Lower leg skin (tissue), 4 donors: ENCODE results near the gene APBB2. TPM values are rescaled to one million over a fixed set of nuclear protein-coding genes. Genes with fewer than 3 reads are reported as not detected.

Experiments used
- DNase-seq, 2 donors: peaks; one replicate each; pipeline ENCODE4 v3.0.0-alpha.2; 2019; ENCODE audit warnings: low spot score in 2 of 2
- H3K4me3 ChIP-seq: fragments of 200-600 bp; sonication (generic); 2 replicates; pipeline ENCODE4 v1.5.1; 2017; ENCODE audit warnings: mild to moderate bottlenecking, low read depth; ENCODE audit not compliant: poor library complexity, severe bottlenecking
- CTCF ChIP-seq, 3 donors: fragments of 450-650 bp; IDR thresholded peaks; one replicate each; pipeline ENCODE4 v1.5.1; 2016; ENCODE audit warnings: antibody characterized with exemption in 3 of 3, mild to moderate bottlenecking in 3 of 3, moderate library complexity in 2 of 3
- POLR2A ChIP-seq, 2 donors: fragments of 450-650 bp; IDR thresholded peaks; one replicate each; pipeline ENCODE4 v1.6.1; 2016 to 2017; ENCODE audit warnings: antibody characterized with exemption in 2 of 2, mild to moderate bottlenecking in 1 of 2, moderate library complexity in 1 of 2
- WGBS, 2 donors: methylation state at CpG; one replicate each; pipeline ENCODE4 v1.1.5; 2018; 5-methylcytosine and 5-hydroxymethylcytosine counted together
- intact Hi-C: fragments of 100-400 bp; cut with DNase I; formaldehyde crosslinking; loops from one replicate; pipeline ENCODE4 v1.15.0; 2023; ENCODE audit warnings: low total_unique reads
- total RNA-seq, 4 donors: library from RNA; depleted of rRNA; stranded (reverse); fragments of >200 nt; gene quantifications; one replicate each; pipeline ENCODE4 v1.1.0, GENCODE V29; 2016

APBB2 gene
- total RNA-seq, 4 donors from 2014 or later, result 24.0 to 49.2 (median 43.3) TPM

DNA sequence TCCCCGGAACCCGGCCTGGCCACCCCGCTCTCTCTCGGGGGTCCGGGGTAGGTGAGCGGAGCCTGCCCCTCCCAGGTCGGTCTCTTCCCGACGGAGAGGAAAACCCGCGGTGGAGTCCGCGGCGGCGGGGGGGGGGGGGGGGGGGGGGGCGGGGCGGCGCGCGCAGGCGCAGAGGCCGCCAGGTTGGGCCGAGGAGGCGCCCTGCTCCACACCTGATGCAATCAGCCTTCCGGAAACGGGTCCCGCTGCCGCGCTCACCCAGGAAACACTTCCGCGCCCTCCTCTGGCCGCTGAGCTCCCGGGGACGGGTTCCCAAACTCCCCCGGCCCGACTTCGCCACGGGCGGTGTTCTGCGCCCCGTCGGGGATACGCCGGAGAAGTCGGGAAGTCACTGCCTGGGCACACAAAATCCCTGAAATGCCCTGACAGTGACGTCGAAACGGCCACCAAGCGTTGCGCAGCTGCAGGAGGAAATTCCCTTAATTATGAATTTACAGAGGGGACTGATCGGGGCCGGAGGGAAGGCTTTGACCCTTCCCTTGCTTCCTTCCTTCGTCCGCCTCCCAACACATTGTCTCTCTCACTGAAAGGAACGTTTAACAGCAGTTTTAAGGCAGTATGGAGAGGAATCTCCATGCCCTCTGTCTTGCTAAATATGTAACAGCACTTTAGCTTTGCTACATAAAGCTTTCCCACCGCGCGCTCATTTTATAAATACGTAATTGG lies 2.1 kb upstream of the APBB2 start:
- TF ChIP-seq CTCF (IDR thresholded peaks at IDR 0.05) (no peak), POLR2A (IDR thresholded peaks at IDR 0.05) (no peak)
- peak overlapping the region; percentile 46 for H3K4me3 ChIP-seq
- DNase-seq, result peak; percentile 37 to 93
- intact Hi-C loops, result no loop called here
- 2% methylated on average over 12 to 40 of the region's 59 CpGs for WGBS, 2 donors

DNA sequence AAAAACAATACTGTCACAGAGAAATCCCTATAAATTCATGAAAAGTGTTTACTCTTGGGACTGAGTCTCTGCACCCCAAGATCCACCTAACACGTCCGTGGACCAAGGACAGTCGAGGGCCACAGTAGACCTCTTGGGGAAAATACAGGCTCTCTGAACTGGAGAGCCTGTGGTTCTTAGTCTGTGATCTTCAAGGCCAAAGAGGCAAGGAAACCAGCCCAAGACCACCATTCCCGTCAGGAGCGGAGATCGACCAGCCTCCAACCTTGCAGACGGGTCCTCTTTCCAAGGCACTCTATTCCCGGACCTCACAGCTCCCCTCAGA lies 1.6 kb upstream of the APBB2 start:
- intact Hi-C loops, result no loop called here
- no peak for TF ChIP-seq POLR2A (IDR thresholded peaks at IDR 0.05)
- no peak for TF ChIP-seq CTCF (IDR thresholded peaks at IDR 0.05)
- 13 to 23% methylated on average over 8 of the region's 8 CpGs for WGBS, 2 donors
- no peak for DNase-seq
- H3K4me3 ChIP-seq, result peak overlapping the region; percentile 46

GRCh38 chr4:41215155-41215554 lies 813 bp upstream of the APBB2 start:
- DNase-seq, result no peak
- intact Hi-C loops, result no loop called here
- TF ChIP-seq CTCF (IDR thresholded peaks at IDR 0.05), result no peak
- TF ChIP-seq POLR2A (IDR thresholded peaks at IDR 0.05), result no peak
- no peak overlapping the region for H3K4me3 ChIP-seq
- 30 to 31% methylated on average over 9 of the region's 9 CpGs for WGBS, 2 donors

DNA sequence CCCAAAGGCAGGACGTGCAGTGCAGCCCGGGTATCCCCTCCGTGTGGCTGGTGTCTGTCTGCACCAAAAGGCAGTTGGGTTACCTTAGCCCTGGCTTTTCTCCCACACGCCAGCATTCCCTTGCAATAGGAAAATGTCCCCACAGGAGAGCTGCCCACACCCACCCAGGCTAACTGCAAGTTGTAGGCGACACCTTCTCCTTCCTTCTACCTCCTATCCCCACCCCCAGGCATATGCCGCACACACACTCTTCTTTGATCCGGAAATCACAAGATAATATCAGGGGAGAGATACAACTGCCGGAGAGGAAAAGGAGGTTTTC lies 444 bp upstream of the APBB2 start:
- TF ChIP-seq CTCF (IDR thresholded peaks at IDR 0.05) (no peak), POLR2A (IDR thresholded peaks at IDR 0.05) (no peak)

GRCh38 chr4:41213625-41214135 lies 662 bp downstream of the APBB2 start:
- H3K4me3 ChIP-seq, result peak overlapping the region; percentile 86
- TF ChIP-seq POLR2A (IDR thresholded peaks at IDR 0.05) (no peak), CTCF (IDR thresholded peaks at IDR 0.05) (no peak)
- intact Hi-C loops, result loop anchor here (5.0 kb wide), 2 partner anchors 236 to 291 kb away; no protein-coding TSS in a partner anchor
- WGBS, 2 donors, result 1 to 2% methylated on average over 24 to 35 of the region's 35 CpGs
- peak in 1 of 2 donors; percentile 90 for DNase-seq

More for the DNA sequence above, 444 bp upstream of the APBB2 start:
- no peak overlapping the region for H3K4me3 ChIP-seq
- DNase-seq, result no peak
- 10% methylated on average over 8 of the region's 8 CpGs for WGBS, 2 donors
- intact Hi-C loops, result loop anchor here (5.0 kb wide), 2 partner anchors 237 to 292 kb away; no protein-coding TSS in a partner anchor
